ENCODE data around the gene ENG. TPM values are rescaled to one million over a fixed set of nuclear protein-coding genes. Genes with fewer than 3 reads are reported as not detected.

ENG gene
- total and polyA plus RNA-seq, 4 donors: 41.1 to 317 (median 131) TPM

DNA sequence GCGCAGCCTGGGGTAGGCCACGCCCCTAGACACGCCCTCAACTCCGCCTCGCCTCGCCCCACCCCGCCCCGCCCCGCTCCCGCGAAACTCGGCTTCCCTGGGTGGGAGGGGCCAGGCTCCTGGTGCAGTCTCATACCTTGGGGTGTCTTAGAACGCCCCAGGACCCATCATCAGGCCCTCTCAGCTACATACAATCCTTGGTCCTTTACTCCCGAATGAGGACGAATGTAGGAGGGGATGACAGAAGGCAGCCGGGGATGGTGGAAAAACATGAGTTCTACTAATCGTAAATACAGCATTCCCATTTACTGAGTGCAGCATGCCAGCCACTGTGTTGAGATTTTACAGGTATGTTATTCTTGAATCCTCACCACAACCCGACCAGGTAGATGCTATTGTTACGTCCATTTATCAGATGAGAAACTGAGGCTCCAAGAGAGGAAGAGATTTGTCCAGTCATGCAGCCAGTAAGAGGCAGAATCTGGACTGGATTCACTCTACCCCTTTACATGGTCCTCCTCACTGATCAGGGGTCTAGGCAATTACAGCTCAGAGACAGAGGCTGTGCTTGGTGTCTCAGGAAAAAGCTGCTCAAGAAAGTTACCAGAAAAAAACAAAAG lies 82.8 kb downstream of the ENG start:
- Histone ChIP-seq H3K9me3 (ENCODE audit: control insufficient read depth in 4 of 4, insufficient read depth in 3 of 4, low read length in 3 of 4) (no peaks in the 10 kb centered on the region), H3K27ac (ENCODE audit: low read depth in 1 of 2, low read length in 1 of 2) (peak overlapping the region in 1 of 2 donors; percentile 82), H3K4me1 (ENCODE audit: control insufficient read depth in 5 of 5, insufficient read depth in 5 of 5, low read length in 5 of 5) (peaks cover 0 to 21% (median 4%) of the 10 kb centered on the region in 5 donors), H3K9ac (ENCODE audit: insufficient read depth in 1 of 2, low read length in 2 of 2) (peak overlapping the region in 1 of 2 donors; percentile 47), H3K36me3 (ENCODE audit: control insufficient read depth in 4 of 4, insufficient read depth in 4 of 4, low read length in 4 of 4) (peaks cover 0 to 8% (median under 1%) of the 10 kb centered on the region in 4 donors), H3K4me3 (no peak overlapping the region), H3K27me3 (ENCODE audit: control insufficient read depth in 3 of 3, insufficient read depth in 3 of 3, low read length in 2 of 3) (no peaks in the 10 kb centered on the region)
- 7 to 14% methylated on average over 14 to 19 of the region's 19 CpGs for WGBS, 2 donors
- ATAC-seq (ENCODE audit: insufficient read depth, low FRiP score) (no peak), DNase-seq (no peak)
- TF ChIP-seq, protein P1, sequence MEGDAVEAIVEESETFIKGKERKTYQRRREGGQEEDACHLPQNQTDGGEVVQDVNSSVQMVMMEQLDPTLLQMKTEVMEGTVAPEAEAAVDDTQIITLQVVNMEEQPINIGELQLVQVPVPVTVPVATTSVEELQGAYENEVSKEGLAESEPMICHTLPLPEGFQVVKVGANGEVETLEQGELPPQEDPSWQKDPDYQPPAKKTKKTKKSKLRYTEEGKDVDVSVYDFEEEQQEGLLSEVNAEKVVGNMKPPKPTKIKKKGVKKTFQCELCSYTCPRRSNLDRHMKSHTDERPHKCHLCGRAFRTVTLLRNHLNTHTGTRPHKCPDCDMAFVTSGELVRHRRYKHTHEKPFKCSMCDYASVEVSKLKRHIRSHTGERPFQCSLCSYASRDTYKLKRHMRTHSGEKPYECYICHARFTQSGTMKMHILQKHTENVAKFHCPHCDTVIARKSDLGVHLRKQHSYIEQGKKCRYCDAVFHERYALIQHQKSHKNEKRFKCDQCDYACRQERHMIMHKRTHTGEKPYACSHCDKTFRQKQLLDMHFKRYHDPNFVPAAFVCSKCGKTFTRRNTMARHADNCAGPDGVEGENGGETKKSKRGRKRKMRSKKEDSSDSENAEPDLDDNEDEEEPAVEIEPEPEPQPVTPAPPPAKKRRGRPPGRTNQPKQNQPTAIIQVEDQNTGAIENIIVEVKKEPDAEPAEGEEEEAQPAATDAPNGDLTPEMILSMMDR (IDR thresholded peaks at IDR 0.05; ENCODE audit: control extremely low read depth, extremely low read depth): no peak

DNA sequence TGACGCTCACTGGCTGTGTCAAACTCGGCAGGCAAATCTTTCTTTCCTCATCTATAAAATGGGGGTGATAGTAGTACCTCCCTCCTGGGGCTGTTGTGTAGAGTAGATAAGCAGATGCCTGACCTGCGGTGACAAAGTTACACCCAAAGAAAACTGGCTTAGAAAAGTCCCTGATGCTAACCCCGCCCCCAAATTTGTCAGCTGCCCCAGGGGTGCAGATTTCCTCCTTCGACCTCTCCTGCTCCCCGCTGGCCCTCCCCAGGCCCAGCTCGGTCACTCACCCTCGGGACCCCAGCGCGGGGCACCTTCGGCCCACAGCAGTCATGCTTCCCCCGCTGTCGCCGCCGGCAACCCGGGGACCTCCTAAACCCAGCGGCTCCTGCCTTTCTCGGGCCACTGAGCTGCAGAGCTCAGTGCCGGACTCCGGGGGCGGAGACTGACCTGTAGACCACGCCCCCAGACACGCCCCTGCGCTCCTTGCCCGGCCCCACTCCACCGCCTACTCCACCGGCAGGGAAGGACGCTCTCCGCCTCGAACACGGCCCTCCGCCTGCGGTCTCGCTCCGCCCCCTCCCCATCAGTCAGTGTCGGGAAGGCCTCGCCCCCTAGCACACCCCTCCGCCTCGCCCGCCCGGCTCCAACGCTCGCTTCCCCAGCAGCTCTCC lies 83.4 kb downstream of the ENG start:
- no peak overlapping the region for H3K9ac ChIP-seq (ENCODE audit: insufficient read depth in 1 of 2, low read length in 2 of 2)
- ATAC-seq (ENCODE audit: insufficient read depth, low FRiP score) (peak; percentile 98), DNase-seq (peak; percentile 99)
- WGBS, 2 donors: 1 to 2% methylated on average over 30 to 43 of the region's 43 CpGs
- H3K4me1 ChIP-seq (ENCODE audit: control insufficient read depth in 5 of 5, insufficient read depth in 5 of 5, low read length in 5 of 5): peaks cover 0 to 21% (median 4%) of the 10 kb centered on the region in 5 donors
- TF ChIP-seq, protein P1 (IDR thresholded peaks at IDR 0.05; ENCODE audit: control extremely low read depth, extremely low read depth): no peak
- H3K27me3 ChIP-seq (ENCODE audit: control insufficient read depth in 3 of 3, insufficient read depth in 3 of 3, low read length in 2 of 3): no peaks in the 10 kb centered on the region
- H3K9me3 ChIP-seq (ENCODE audit: control insufficient read depth in 4 of 4, insufficient read depth in 3 of 4, low read length in 3 of 4): no peaks in the 10 kb centered on the region
- peak overlapping the region; percentile 9 to 82 for H3K27ac ChIP-seq (ENCODE audit: low read depth in 1 of 2, low read length in 1 of 2)
- H3K36me3 ChIP-seq (ENCODE audit: control insufficient read depth in 4 of 4, insufficient read depth in 4 of 4, low read length in 4 of 4): peaks cover 0 to 10% (median under 1%) of the 10 kb centered on the region in 4 donors
- H3K4me3 ChIP-seq: peak overlapping the region; percentile 41

DNA sequence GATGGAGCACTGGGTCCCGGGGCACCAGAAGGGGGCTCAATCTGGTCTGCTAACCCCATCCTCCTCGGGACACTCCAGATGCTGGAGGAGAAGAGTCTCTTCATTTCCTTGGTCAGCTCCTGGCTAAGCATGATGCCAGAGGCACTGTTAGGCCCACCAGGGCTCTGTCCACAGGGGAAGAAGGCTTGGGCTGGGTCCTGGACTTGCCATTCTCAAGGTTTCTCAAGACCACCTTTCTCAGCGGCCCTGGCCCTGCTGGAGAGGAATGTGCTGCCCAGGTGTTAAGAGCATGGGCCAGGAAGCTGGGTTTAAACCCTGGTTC lies 83.9 kb downstream of the ENG start:
- DNase-seq (no peak), ATAC-seq (ENCODE audit: insufficient read depth, low FRiP score) (no peak)
- WGBS, 2 donors: 26 to 33% methylated on average over 3 of the region's 3 CpGs
- TF ChIP-seq, protein P1 (IDR thresholded peaks at IDR 0.05; ENCODE audit: control extremely low read depth, extremely low read depth): no peak
- H3K9me3 ChIP-seq (ENCODE audit: control insufficient read depth in 4 of 4, insufficient read depth in 3 of 4, low read length in 3 of 4): no peaks in the 10 kb centered on the region
- peak overlapping the region; percentile 41 for H3K4me3 ChIP-seq
- peak overlapping the region; percentile 9 to 82 for H3K27ac ChIP-seq (ENCODE audit: low read depth in 1 of 2, low read length in 1 of 2)
- peaks cover 0 to 12% (median under 1%) of the 10 kb centered on the region in 4 donors for H3K36me3 ChIP-seq (ENCODE audit: control insufficient read depth in 4 of 4, insufficient read depth in 4 of 4, low read length in 4 of 4)
- H3K4me1 ChIP-seq (ENCODE audit: control insufficient read depth in 5 of 5, insufficient read depth in 5 of 5, low read length in 5 of 5): peaks cover 0 to 21% (median 4%) of the 10 kb centered on the region in 5 donors
- no peaks in the 10 kb centered on the region for H3K27me3 ChIP-seq (ENCODE audit: control insufficient read depth in 3 of 3, insufficient read depth in 3 of 3, low read length in 2 of 3)
- H3K9ac ChIP-seq (ENCODE audit: insufficient read depth in 1 of 2, low read length in 2 of 2): no peak overlapping the region

Data from lung (tissue), 12 donors.